IPS-20b (cell line): ENCODE results near the gene CEBPZOS.

Experiments
- H3K27ac ChIP-seq: one replicate; pipeline ENCODE4 v1.5.1; 2013; ENCODE audit warnings: low read length
- H3K27me3 ChIP-seq: 2 replicates; pipeline ENCODE4 v1.6.1; 2013; ENCODE audit warnings: mild to moderate bottlenecking, low read length, inconsistent platforms; ENCODE audit not compliant: insufficient read depth
- H3K36me3 ChIP-seq: 2 replicates; pipeline ENCODE4 v1.6.1; 2013; ENCODE audit warnings: low read depth, mild to moderate bottlenecking, inconsistent platforms, low read length, moderate library complexity; ENCODE audit not compliant: insufficient read depth
- H3K4me1 ChIP-seq: 2 replicates; pipeline ENCODE4 v1.6.1; 2013; ENCODE audit warnings: mild to moderate bottlenecking, control low read depth, inconsistent platforms, low read length, moderate library complexity; ENCODE audit not compliant: insufficient read depth
- H3K4me3 ChIP-seq: 2 replicates; pipeline ENCODE4 v1.5.1; 2013; ENCODE audit warnings: mild to moderate bottlenecking, low read length, inconsistent platforms
- H3K9ac ChIP-seq: 2 replicates; pipeline ENCODE4 v1.6.1; 2013; ENCODE audit warnings: low read depth, mild to moderate bottlenecking, inconsistent platforms, low read length, moderate library complexity
- H3K9me3 ChIP-seq: 2 replicates; pipeline ENCODE4 v1.6.1; 2013; ENCODE audit warnings: mild to moderate bottlenecking, low read depth, low read length, inconsistent platforms; ENCODE audit not compliant: insufficient read depth

CEBPZOS gene

DNA sequence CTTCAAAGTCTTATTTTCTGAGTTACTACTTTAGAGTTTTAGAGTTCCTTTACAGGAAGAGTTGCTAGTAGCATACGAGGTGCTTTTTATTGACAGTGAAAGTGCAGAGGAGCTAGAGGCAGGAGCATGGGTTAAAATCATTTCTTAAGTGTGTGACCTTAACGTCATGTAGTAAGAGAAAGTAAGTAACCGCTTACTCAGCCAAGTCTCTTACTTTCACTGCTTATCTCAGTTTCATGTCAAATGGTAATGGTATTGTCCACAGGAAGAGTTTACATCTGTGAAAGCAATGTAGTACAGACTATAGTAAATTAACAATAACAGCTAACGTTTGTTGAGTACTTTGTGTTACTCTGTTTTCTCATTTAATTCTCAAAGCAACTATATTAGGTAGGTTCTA, 47.7 kb downstream of the CEBPZOS start:
- Histone ChIP-seq H3K27me3 (no peaks in the 10 kb centered on the region), H3K27ac (no peak overlapping the region), H3K4me3 (no peak overlapping the region), H3K4me1 (no peaks in the 10 kb centered on the region), H3K36me3 (peaks cover 98% of the 10 kb centered on the region), H3K9me3 (no peaks in the 10 kb centered on the region), H3K9ac (no peak overlapping the region)

DNA sequence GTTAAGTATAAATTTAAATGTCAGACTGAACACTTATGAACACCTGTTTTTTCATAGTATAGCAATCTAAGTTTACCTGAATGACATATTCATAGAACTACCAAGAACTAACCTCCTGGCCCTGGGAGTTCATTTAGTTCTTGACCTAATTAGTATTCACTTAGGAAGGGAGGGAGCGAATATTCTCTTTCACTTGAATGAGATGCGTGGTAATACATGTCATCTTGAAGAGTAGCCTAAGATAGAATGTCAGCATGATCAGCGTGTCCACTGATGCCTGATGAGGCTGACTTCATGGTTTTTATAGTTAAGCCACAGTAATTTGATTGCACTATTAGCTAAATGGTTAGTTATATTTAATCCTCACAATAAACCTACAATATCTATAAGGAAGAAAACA, 48.5 kb downstream of the CEBPZOS start:
- Histone ChIP-seq H3K9me3 (no peaks in the 10 kb centered on the region), H3K4me1 (no peaks in the 10 kb centered on the region), H3K9ac (no peak overlapping the region), H3K36me3 (peaks cover 99% of the 10 kb centered on the region), H3K27ac (no peak overlapping the region), H3K27me3 (no peaks in the 10 kb centered on the region), H3K4me3 (no peak overlapping the region)

GRCh38 chr2:37246205-37246604, 49.9 kb downstream of the CEBPZOS start:
- Histone ChIP-seq H3K27ac (no peak overlapping the region), H3K27me3 (no peaks in the 10 kb centered on the region), H3K9me3 (no peaks in the 10 kb centered on the region), H3K9ac (no peak overlapping the region), H3K4me3 (no peak overlapping the region), H3K4me1 (no peaks in the 10 kb centered on the region), H3K36me3 (peaks cover 100% of the 10 kb centered on the region)

DNA sequence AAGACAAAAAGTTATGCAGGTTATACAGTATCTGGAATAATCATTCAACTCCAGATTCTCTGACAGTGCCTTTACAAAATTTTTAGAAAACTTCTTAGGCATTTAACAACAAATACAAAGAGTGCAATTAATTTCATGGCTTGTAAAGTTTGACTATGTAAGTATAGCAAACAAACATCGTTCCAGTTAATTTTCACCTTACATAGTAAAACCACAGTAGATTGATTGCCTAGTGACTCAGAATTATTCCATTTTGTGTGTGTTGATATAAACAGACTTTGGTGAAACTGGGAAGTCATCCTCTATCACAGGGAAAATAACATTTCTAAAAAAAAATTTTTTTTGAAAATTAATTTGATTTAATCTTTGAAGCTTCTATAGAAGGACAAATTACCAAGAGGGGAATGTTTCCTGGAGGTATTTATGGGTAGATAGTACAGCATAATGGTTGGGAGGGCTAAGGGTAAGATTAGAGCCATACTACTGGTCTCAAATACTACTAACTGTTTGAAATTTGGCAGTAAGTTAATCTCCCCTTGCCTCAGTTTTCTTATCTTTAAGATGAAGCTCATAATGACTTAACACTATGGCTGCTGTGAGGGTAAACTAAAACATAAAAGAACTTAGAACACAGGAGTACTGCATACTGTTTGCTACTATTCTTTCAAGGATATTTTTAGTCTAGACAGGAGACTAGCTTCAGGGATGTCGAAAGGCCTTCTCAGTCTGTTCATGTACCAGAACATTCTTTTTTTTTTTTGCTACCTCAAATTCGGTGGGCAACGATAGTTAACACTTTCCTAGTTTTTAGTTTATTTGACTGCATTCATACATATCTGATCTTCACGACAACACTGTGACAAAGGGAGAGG, 54.8 kb downstream of the CEBPZOS start:
- Histone ChIP-seq H3K36me3 (peaks cover 99% of the 10 kb centered on the region), H3K4me3 (no peak overlapping the region), H3K27ac (no peak overlapping the region), H3K9ac (no peak overlapping the region), H3K9me3 (no peaks in the 10 kb centered on the region), H3K27me3 (no peaks in the 10 kb centered on the region), H3K4me1 (no peaks in the 10 kb centered on the region)
